GM23248 (cell line): ENCODE measurements around the gene CNTN2.

Experiments
- EZH2 ChIP-seq: fragments of 200-600 bp; sonication (generic); IDR thresholded peaks from 2 replicates; pipeline ENCODE4 v1.6.1; 2018; ENCODE audit warnings: antibody characterized with exemption, mild to moderate bottlenecking; ENCODE audit not compliant: insufficient read depth, poor library complexity, severe bottlenecking
- EZH2phosphoT487 ChIP-seq: fragments of 200-600 bp; sonication (generic); IDR thresholded peaks from 2 replicates; pipeline ENCODE4 v1.6.1; 2018; ENCODE audit warnings: antibody characterized with exemption, moderate library complexity, mild to moderate bottlenecking, low read depth; ENCODE audit not compliant: insufficient read depth

GRCh38 chr1:205082431-205082830 lies 39.4 kb downstream of the CNTN2 start:
- TF ChIP-seq EZH2 = no peak
- no peak for TF ChIP-seq EZH2phosphoT487
